Duodenal mucosa (tissue), 2 donors: Measurements from ENCODE around the gene BRME1.
"Not testable (repeated sequence)": the region's sequence is repeated elsewhere in the genome, so short reads cannot be mapped to it uniquely, and the experiment has no call there.

Experiments used
- H3K27ac ChIP-seq: one replicate; pipeline ENCODE4 v1.7.0; 2013; ENCODE audit warnings: low read depth, low read length
- H3K27me3 ChIP-seq, 2 donors: one replicate each; pipeline ENCODE4 v1.7.0; 2013; ENCODE audit warnings: low read length in 2 of 2, control low read depth in 1 of 2; ENCODE audit not compliant: insufficient read depth in 2 of 2, control insufficient read depth in 1 of 2
- H3K36me3 ChIP-seq, 2 donors: one replicate each; pipeline ENCODE4 v1.7.0; 2013; ENCODE audit warnings: low read length in 2 of 2, control low read depth in 1 of 2; ENCODE audit not compliant: insufficient read depth in 2 of 2, control insufficient read depth in 1 of 2
- H3K4me1 ChIP-seq, 2 donors: one replicate each; pipeline ENCODE4 v1.7.0; 2013; ENCODE audit warnings: low read length in 2 of 2, control low read depth in 1 of 2; ENCODE audit not compliant: insufficient read depth in 2 of 2, control insufficient read depth in 1 of 2
- H3K4me3 ChIP-seq, 2 donors: one replicate each; pipeline ENCODE4 v1.7.0; 2013; ENCODE audit warnings: low read length in 2 of 2, low read depth in 1 of 2
- H3K9ac ChIP-seq, 2 donors: one replicate each; pipeline ENCODE4 v1.7.0; 2013; ENCODE audit warnings: low read length in 2 of 2, low read depth in 1 of 2
- H3K9me3 ChIP-seq, 2 donors: one replicate each; pipeline ENCODE4 v1.7.0; 2013; ENCODE audit warnings: low read length in 2 of 2, control low read depth in 1 of 2; ENCODE audit not compliant: control insufficient read depth in 1 of 2

BRME1 gene

GRCh38 chr19:13860679-13861391 lies 45.1 kb downstream of the BRME1 start:
- Histone ChIP-seq H3K36me3 (no peaks in the 10 kb centered on the region), H3K4me3 (peak overlapping the region in 1 of 2 donors; percentile 61), H3K27ac (peak overlapping the region; percentile 84), H3K9me3 (no peaks in the 10 kb centered on the region), H3K9ac (no peak overlapping the region), H3K4me1 (peaks cover 12 to 16% of the 10 kb centered on the region in 2 donors), H3K27me3 (peaks cover 0 to 8% of the 10 kb centered on the region in 2 donors)

GRCh38 chr19:13859361-13859880 lies 46.5 kb downstream of the BRME1 start:
- no peak overlapping the region for H3K4me3 ChIP-seq
- peaks cover 10 to 13% of the 10 kb centered on the region in 2 donors for H3K4me1 ChIP-seq
- no peak overlapping the region for H3K9ac ChIP-seq
- no peaks in the 10 kb centered on the region for H3K9me3 ChIP-seq
- H3K27ac ChIP-seq: no peak overlapping the region
- H3K36me3 ChIP-seq: no peaks in the 10 kb centered on the region
- H3K27me3 ChIP-seq: peaks cover 0 to 6% of the 10 kb centered on the region in 2 donors

- Histone ChIP-seq H3K9ac (no peak overlapping the region), H3K27me3 (no peaks in the 10 kb centered on the region), H3K27ac (no peak overlapping the region), H3K9me3 (no peaks in the 10 kb centered on the region), H3K4me3 (no peak overlapping the region), H3K4me1 (peaks cover 5% of the 10 kb centered on the region in 2 donors), H3K36me3 (no peaks in the 10 kb centered on the region)
Observed at GRCh38 chr19:13856497-13856896, 49.4 kb downstream of the BRME1 start.

GRCh38 chr19:13852171-13852707 lies 53.7 kb downstream of the BRME1 start:
- not testable (repeated sequence) for H3K27me3 ChIP-seq, H3K9ac ChIP-seq, H3K36me3 ChIP-seq, H3K9me3 ChIP-seq, H3K27ac ChIP-seq, H3K4me3 ChIP-seq
- H3K4me1 ChIP-seq: peaks cover 21 to 27% of the 10 kb centered on the region in 2 donors

- not testable (repeated sequence) for H3K36me3 ChIP-seq, H3K4me3 ChIP-seq, H3K9me3 ChIP-seq, H3K27me3 ChIP-seq
- peak overlapping the region in 1 of 2 donors; percentile 74 for H3K9ac ChIP-seq
- peak overlapping the region; percentile 79 for H3K27ac ChIP-seq
- peaks cover 26 to 32% of the 10 kb centered on the region in 2 donors for H3K4me1 ChIP-seq
Observed at GRCh38 chr19:13851734-13852114, 54.2 kb downstream of the BRME1 start.

- peaks cover 32 to 38% of the 10 kb centered on the region in 2 donors for H3K4me1 ChIP-seq
- no peaks in the 10 kb centered on the region for H3K9me3 ChIP-seq
- no peaks in the 10 kb centered on the region for H3K36me3 ChIP-seq
- no peaks in the 10 kb centered on the region for H3K27me3 ChIP-seq
- H3K9ac ChIP-seq: peak overlapping the region; percentile 73 to 87
- peak overlapping the region; percentile 79 for H3K27ac ChIP-seq
- peak overlapping the region; percentile 38 to 48 for H3K4me3 ChIP-seq
Observed at GRCh38 chr19:13850910-13851733, 54.8 kb downstream of the BRME1 start.

GRCh38 chr19:13849991-13850909 lies 55.7 kb downstream of the BRME1 start:
- H3K9me3 ChIP-seq: no peaks in the 10 kb centered on the region
- peak overlapping the region; percentile 73 to 87 for H3K9ac ChIP-seq
- peak overlapping the region; percentile 38 to 48 for H3K4me3 ChIP-seq
- H3K36me3 ChIP-seq: no peaks in the 10 kb centered on the region
- no peaks in the 10 kb centered on the region for H3K27me3 ChIP-seq
- H3K4me1 ChIP-seq: peaks cover 32 to 42% of the 10 kb centered on the region in 2 donors
- peak overlapping the region; percentile 79 for H3K27ac ChIP-seq

- peaks cover 32 to 44% of the 10 kb centered on the region in 2 donors for H3K4me1 ChIP-seq
- H3K4me3 ChIP-seq: no peak overlapping the region
- H3K27ac ChIP-seq: no peak overlapping the region
- H3K36me3 ChIP-seq: no peaks in the 10 kb centered on the region
- no peaks in the 10 kb centered on the region for H3K9me3 ChIP-seq
- no peak overlapping the region for H3K9ac ChIP-seq
- no peaks in the 10 kb centered on the region for H3K27me3 ChIP-seq
Observed at GRCh38 chr19:13848798-13849676, 56.9 kb downstream of the BRME1 start.

- H3K27me3 ChIP-seq: no peaks in the 10 kb centered on the region
- no peak overlapping the region for H3K4me3 ChIP-seq
- peak overlapping the region in 1 of 2 donors; percentile 82 for H3K9ac ChIP-seq
- peaks cover 39 to 52% of the 10 kb centered on the region in 2 donors for H3K4me1 ChIP-seq
- peak overlapping the region; percentile 98 for H3K27ac ChIP-seq
- no peaks in the 10 kb centered on the region for H3K36me3 ChIP-seq
- no peaks in the 10 kb centered on the region for H3K9me3 ChIP-seq
Observed at GRCh38 chr19:13848340-13848677, 57.6 kb downstream of the BRME1 start.
